ENCODE measurements around the gene PPP2R5C.

DNA sequence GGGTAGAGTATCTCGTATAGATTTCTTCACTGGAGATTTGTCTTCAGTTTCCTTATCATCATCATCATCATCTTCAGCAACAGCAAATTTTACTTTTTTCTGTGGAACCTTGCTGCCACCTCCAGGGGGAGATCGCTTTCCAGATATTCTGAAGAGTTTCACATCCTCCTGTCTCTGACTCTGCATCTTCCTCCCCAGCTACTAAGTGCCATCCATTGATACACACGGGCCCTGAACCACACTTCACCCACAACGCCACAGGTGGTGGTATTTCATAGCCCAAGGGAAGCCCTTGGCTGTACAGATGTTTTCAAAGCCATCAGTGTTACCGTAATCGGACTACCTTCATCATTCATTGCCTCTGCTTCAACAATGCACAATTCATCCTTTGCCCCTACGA, 82.2 kb downstream of the PPP2R5C start:
- TF ChIP-seq, protein P1, sequence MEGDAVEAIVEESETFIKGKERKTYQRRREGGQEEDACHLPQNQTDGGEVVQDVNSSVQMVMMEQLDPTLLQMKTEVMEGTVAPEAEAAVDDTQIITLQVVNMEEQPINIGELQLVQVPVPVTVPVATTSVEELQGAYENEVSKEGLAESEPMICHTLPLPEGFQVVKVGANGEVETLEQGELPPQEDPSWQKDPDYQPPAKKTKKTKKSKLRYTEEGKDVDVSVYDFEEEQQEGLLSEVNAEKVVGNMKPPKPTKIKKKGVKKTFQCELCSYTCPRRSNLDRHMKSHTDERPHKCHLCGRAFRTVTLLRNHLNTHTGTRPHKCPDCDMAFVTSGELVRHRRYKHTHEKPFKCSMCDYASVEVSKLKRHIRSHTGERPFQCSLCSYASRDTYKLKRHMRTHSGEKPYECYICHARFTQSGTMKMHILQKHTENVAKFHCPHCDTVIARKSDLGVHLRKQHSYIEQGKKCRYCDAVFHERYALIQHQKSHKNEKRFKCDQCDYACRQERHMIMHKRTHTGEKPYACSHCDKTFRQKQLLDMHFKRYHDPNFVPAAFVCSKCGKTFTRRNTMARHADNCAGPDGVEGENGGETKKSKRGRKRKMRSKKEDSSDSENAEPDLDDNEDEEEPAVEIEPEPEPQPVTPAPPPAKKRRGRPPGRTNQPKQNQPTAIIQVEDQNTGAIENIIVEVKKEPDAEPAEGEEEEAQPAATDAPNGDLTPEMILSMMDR (IDR thresholded peaks at IDR 0.05) = peak in 1 of 3 donors; percentile 12
- TF ChIP-seq POLR2A (IDR thresholded peaks at IDR 0.05) (no peak), POLR2AphosphoS5 (IDR thresholded peaks at IDR 0.05) (no peak)
